HepG2 (cell line): ENCODE data around the gene DNLZ. TPM values are rescaled to one million over a fixed set of nuclear protein-coding genes. Genes with fewer than 3 reads are reported as not detected.

Experiments
- ATAC-seq: fragments of 200-7000 bp; cut with Tn5 transposase; 3 replicates; pipeline ENCODE4 v1.9.1; 2020; ENCODE audit warnings: mild to moderate bottlenecking, moderate library complexity
- BruUV-seq: library from RNA; stranded (reverse); fragments of 400-500 nt; replicated peaks from 2 replicates; lab custom pipeline; 2021; lab: Mats Ljungman, UMichigan
- CTCF ChIA-PET: fragments of 300-600 bp; formaldehyde crosslinking; extraction: SDS; loops from one replicate; lab custom pipeline; 2021; ENCODE audit warnings: low total read pairs, inconsistent platforms, low intra/inter-chr PET ratio; lab: Yijun Ruan, JAX
- POLR2A ChIA-PET: fragments of 350-600 bp; sonication (Branson Sonifier 250); formaldehyde crosslinking; loops from one replicate; lab custom pipeline; 2020; ENCODE audit warnings: antibody characterized with exemption, inconsistent platforms; lab: Yijun Ruan, JAX
- DNase-seq: peaks from one replicate; pipeline ENCODE4 v3.0.0-alpha.2; 2015; ENCODE audit warnings: low spot score
- FAIRE-seq: peaks from 3 replicates; lab custom pipeline; 2011; peaks lifted over from hg19 to GRCh38; lab: Jason Lieb, UNC
- H2AFZ ChIP-seq: one replicate; pipeline ENCODE4 v1.6.1; 2011; ENCODE audit warnings: low read length, inconsistent platforms
- H3K27ac ChIP-seq: fragments of 300-600 bp; 3 replicates; pipeline ENCODE4 v1.8.0; 2011; ENCODE audit warnings: mixed run types, mild to moderate bottlenecking, mixed read lengths, low read length, inconsistent platforms; ENCODE audit not compliant: insufficient read depth; ENCODE audit errors: extremely low read length
- H3K27me3 ChIP-seq, 2 experiments: fragments of 200-600 bp in 1 of 2; 2 replicates in 1 of 2; 3 replicates in 1 of 2; pipeline versions ENCODE4 v1.6.0 to v1.8.0; 2011; ENCODE audit warnings: low read length in 2 of 2, mild to moderate bottlenecking in 2 of 2, moderate library complexity in 2 of 2, inconsistent platforms in 1 of 2; ENCODE audit not compliant: insufficient read depth in 2 of 2, control insufficient read depth in 1 of 2
- H3K36me3 ChIP-seq, 2 experiments: fragments of 200-600 bp in 1 of 2; replicated peaks in 1 of 2; 2 replicates in 1 of 2; 3 replicates in 1 of 2; pipeline versions ENCODE4 v1.5.1 to v1.8.0; 2011; ENCODE audit warnings: low read length in 2 of 2, inconsistent platforms in 1 of 2; ENCODE audit not compliant: insufficient read depth in 2 of 2, control insufficient read depth in 1 of 2
- H3K4me1 ChIP-seq: 2 replicates; pipeline ENCODE4 v1.5.1; 2012; ENCODE audit warnings: low read length, inconsistent platforms; ENCODE audit not compliant: insufficient read depth
- H3K4me2 ChIP-seq: 2 replicates; pipeline ENCODE4 v1.6.0; 2011; ENCODE audit warnings: low read depth, low read length, inconsistent platforms
- H3K4me3 ChIP-seq, 3 experiments: fragments of 200-600 bp in 1 of 3; sonication (generic), shearing (Covaris generic) in 1 of 3; replicated peaks in 1 of 3; 2 replicates each; pipeline ENCODE4 v1.5.1; 2011 to 2016; ENCODE audit warnings: low read length in 3 of 3, inconsistent platforms in 2 of 3, low read depth in 2 of 3, mild to moderate bottlenecking in 2 of 3, control low read depth in 1 of 3, mixed read lengths in 1 of 3; ENCODE audit not compliant: insufficient read depth in 1 of 3
- H3K79me2 ChIP-seq: one replicate; pipeline ENCODE4 v1.6.1; 2011; ENCODE audit warnings: low read length, inconsistent platforms; ENCODE audit not compliant: insufficient read depth
- H3K9ac ChIP-seq: 2 replicates; pipeline ENCODE4 v1.6.0; 2011; ENCODE audit warnings: mild to moderate bottlenecking, low read depth, low read length, inconsistent platforms; ENCODE audit not compliant: insufficient read depth
- H3K9me3 ChIP-seq: 2 replicates; pipeline ENCODE4 v1.5.1; 2012; ENCODE audit warnings: mild to moderate bottlenecking, low read length
- H4K20me1 ChIP-seq: 2 replicates; pipeline ENCODE4 v1.6.0; 2011; ENCODE audit warnings: inconsistent platforms, mild to moderate bottlenecking, low read length, moderate library complexity; ENCODE audit not compliant: insufficient read depth
- HIVEP1 ChIP-seq: sonication (generic); formaldehyde crosslinking; IDR thresholded peaks from 2 replicates; pipeline ENCODE4 v1.4.0; 2020; ENCODE audit warnings: mild to moderate bottlenecking, missing genetic modification reagents
- HNRNPL ChIP-seq: fragments of 200-400 bp; formaldehyde crosslinking; IDR thresholded peaks from 2 replicates; pipeline ENCODE4 v1.6.1; 2017; ENCODE audit warnings: mild to moderate bottlenecking, low read depth, low read length
- NAIF1 ChIP-seq: sonication (generic); formaldehyde crosslinking; IDR thresholded peaks from 2 replicates; pipeline ENCODE4 v1.5.0; 2020; ENCODE audit warnings: mild to moderate bottlenecking, missing genetic modification reagents, borderline replicate concordance
- PAX8 ChIP-seq: sonication (generic); formaldehyde crosslinking; IDR thresholded peaks from 2 replicates; pipeline ENCODE4 v1.8.0; 2022; ENCODE audit warnings: mild to moderate bottlenecking, missing genetic modification reagents, borderline replicate concordance
- SALL1 ChIP-seq: sonication (generic); formaldehyde crosslinking; IDR thresholded peaks from 2 replicates; pipeline ENCODE4 v1.8.0; 2022; ENCODE audit warnings: mild to moderate bottlenecking, missing genetic modification reagents
- SRY ChIP-seq: sonication (generic); formaldehyde crosslinking; IDR thresholded peaks from 2 replicates; pipeline ENCODE4 v1.8.0; 2022; ENCODE audit warnings: mild to moderate bottlenecking, missing genetic modification reagents
- XRCC5 ChIP-seq: fragments of 200-400 bp; formaldehyde crosslinking; optimal IDR thresholded peaks from 2 replicates; pipeline ENCODE3; 2017; ENCODE audit warnings: mild to moderate bottlenecking, low read length
- ZBTB33 ChIP-seq: sonication (generic); formaldehyde crosslinking; IDR thresholded peaks from 2 replicates; pipeline ENCODE4 v1.4.0; 2020; ENCODE audit warnings: missing genetic modification reagents
- ZNF670 ChIP-seq: sonication (generic); formaldehyde crosslinking; IDR thresholded peaks from 2 replicates; pipeline ENCODE4 v1.8.0; 2022; ENCODE audit warnings: mild to moderate bottlenecking, missing genetic modification reagents, borderline replicate concordance
- ZNF713 ChIP-seq: sonication (generic); formaldehyde crosslinking; IDR thresholded peaks from 2 replicates; pipeline ENCODE4 v1.4.0; 2020; ENCODE audit warnings: mild to moderate bottlenecking, missing genetic modification reagents
- ZNF747 ChIP-seq: sonication (generic); formaldehyde crosslinking; IDR thresholded peaks from 2 replicates; pipeline ENCODE4 v1.8.1; 2023; ENCODE audit warnings: missing genetic modification reagents, mild to moderate bottlenecking, borderline replicate concordance
- ZNF790 ChIP-seq: sonication (generic); formaldehyde crosslinking; IDR thresholded peaks from 2 replicates; pipeline ENCODE4 v1.8.0; 2022; ENCODE audit warnings: missing genetic modification reagents, mild to moderate bottlenecking, borderline replicate concordance
- WGBS: methylation state at CpG from one replicate; pipeline ENCODE4 v1.1.6; 2017; ENCODE audit warnings: low lambda C conversion rate; 5-methylcytosine and 5-hydroxymethylcytosine counted together
- in situ Hi-C: cut with HindIII; loops from 2 replicates; pipeline ENCODE4 v1.10.0; 2017; ENCODE audit warnings: low pct_unique_long_range_greater_than_20kb; ENCODE audit not compliant: extremely low pct_ligation_motif_present
- intact Hi-C: fragments of 100-400 bp; cut with micrococcal nuclease; formaldehyde crosslinking; loops from one replicate; pipeline ENCODE4 v1.10.0; 2022; ENCODE audit not compliant: unreplicated experiment
- polyA plus RNA-seq, 8 experiments: library from polyadenylated mRNA; depleted of rRNA in 3 of 8; stranded (reverse) in 7 of 8; unstranded in 1 of 8; fragments of >200 nt; fragmentation: Illumina TruSeq in 4 of 8; extraction: Trizol in 4 of 8; gene quantifications; 2 replicates each; pipeline versions ENCODE4 v1.2.1 to v1.2.3, GENCODE V29; 2011 to 2016; ENCODE audit warnings: low read depth in 4 of 8, missing spikeins in 1 of 8, mixed read lengths in 1 of 8; ENCODE audit not compliant: insufficient read depth in 1 of 8
- total RNA-seq, 5 experiments: library from RNA; depleted of rRNA; stranded (reverse); fragments of >200 nt; fragmentation: Illumina TruSeq; extraction: Trizol; gene quantifications; 2 replicates each; pipeline ENCODE4 v1.2.3, GENCODE V29; 2016; ENCODE audit warnings: low read depth in 1 of 5

The DNLZ gene
- total and polyA plus RNA-seq, 2 of the 13 experiments (the other 11 are each of a cell fraction or from before 2014, with no cell fraction given), result 3.4 to 8.0 TPM

- CTCF ChIA-PET, result interaction anchor here (1.3 to 2.6 kb wide), 3 partner anchors 24 to 60 kb away, joined by 10 to 18 read pairs (median 12); partner anchors contain the start of genes CARD9, DNLZ and SNAPC4
- Histone ChIP-seq H3K4me2 (peak overlapping the region; percentile 48; the same call in 1 of the 2 replicates), H2AFZ (no peak overlapping the region), H4K20me1 (no peaks in the 10 kb centered on the region), H3K9me3 (no peaks in the 10 kb centered on the region), H3K4me1 (peaks cover 46% of the 10 kb centered on the region), H3K27me3 (peaks cover 4 to 20% of the 10 kb centered on the region in 2 experiments; a peak in 3 of 5 replicates), H3K4me3 (no peak overlapping the region; a peak in 1 of 6 replicates), H3K36me3 (no peaks in the 10 kb centered on the region), H3K79me2 (no peaks in the 10 kb centered on the region), H3K27ac (no peak overlapping the region), H3K9ac (no peak overlapping the region)
- 58% methylated on average over 6 of the region's 12 CpGs for WGBS
- in situ Hi-C loops (loop anchor here (25.0 kb wide), 1 partner anchor 297 kb away; no protein-coding TSS in a partner anchor), intact Hi-C loops (loop anchor here (1.0 to 5.0 kb wide), 2 partner anchors 32 to 60 kb away; partner anchors contain the start of genes CARD9 and SNAPC4)
- FAIRE-seq (no peak), ATAC-seq (no peak), DNase-seq (no peak)
- BruUV-seq, result no TSS peak
- TF ChIP-seq SRY (CRISPR knock-in tag) (no peak), ZNF670 (CRISPR knock-in tag) (no peak), HNRNPL (0 out of 2 replicates have a peak, but pooled peaks have one; percentile 53)
- POLR2A ChIA-PET, result interaction anchor here (1.3 to 2.3 kb wide), 2 partner anchors 23 to 24 kb away, joined by 3 to 8 read pairs; partner anchors contain the start of gene DNLZ
Measured at GRCh38 chr9:136339958-136340310, 23.6 kb downstream of the DNLZ start.

GRCh38 chr9:136339173-136339957 is 24.2 kb downstream of the DNLZ start:
- ChIA-PET CTCF (interaction anchor here (1.3 to 2.6 kb wide), 3 partner anchors 25 to 61 kb away, joined by 10 to 18 read pairs (median 12); partner anchors contain the start of genes CARD9, DNLZ and SNAPC4), POLR2A (interaction anchor here (1.3 to 2.3 kb wide), 2 partner anchors 24 kb away, joined by 3 to 8 read pairs; partner anchors contain the start of gene DNLZ)
- Histone ChIP-seq H3K4me1 (peaks cover 42% of the 10 kb centered on the region), H3K79me2 (no peaks in the 10 kb centered on the region), H3K27me3 (peaks cover 4 to 20% of the 10 kb centered on the region in 2 experiments; a peak in 3 of 5 replicates), H3K9ac (no peak overlapping the region), H4K20me1 (no peaks in the 10 kb centered on the region), H3K4me3 (no peak overlapping the region; a peak in 1 of 6 replicates), H3K9me3 (no peaks in the 10 kb centered on the region), H3K27ac (no peak overlapping the region), H3K4me2 (peak overlapping the region; percentile 48), H2AFZ (no peak overlapping the region), H3K36me3 (no peaks in the 10 kb centered on the region)
- WGBS, result 15% methylated on average over 14 of the region's 32 CpGs
- in situ Hi-C loops (loop anchor here (25.0 kb wide), 1 partner anchor 298 kb away; no protein-coding TSS in a partner anchor), intact Hi-C loops (loop anchor here (1.0 to 5.0 kb wide), 2 partner anchors 33 to 61 kb away; partner anchors contain the start of genes CARD9 and SNAPC4)
- ATAC-seq (peak; percentile 78), DNase-seq (peak; percentile 62), FAIRE-seq (peak; percentile 70)
- BruUV-seq, result no TSS peak
- peak; percentile 45; the same call in 1 of the 2 replicates for TF ChIP-seq SALL1 (CRISPR knock-in tag)
- TF ChIP-seq NAIF1 (CRISPR knock-in tag), result no peak
- TF ChIP-seq ZNF790 (CRISPR knock-in tag), result no peak
- no peak for TF ChIP-seq HIVEP1 (CRISPR knock-in tag)
- no peak for TF ChIP-seq ZBTB33 (CRISPR knock-in tag)
- TF ChIP-seq ZNF747, result peak; percentile 24; the same call in 1 of the 2 replicates
- TF ChIP-seq XRCC5, result peak; percentile 93
- no peak for TF ChIP-seq PAX8 (CRISPR knock-in tag)
- no peak for TF ChIP-seq ZNF713 (CRISPR knock-in tag)
